ENCODE results near the gene ELOVL7.

- no peak for TF ChIP-seq TAF1 (IDR thresholded peaks at IDR 0.05; ENCODE audit: borderline replicate concordance, low read depth, low read length)
- no peak for TF ChIP-seq POLR2A (IDR thresholded peaks at IDR 0.05; ENCODE audit: low read depth, low read length)
Observed at GRCh38 chr5:60821488-60822284, 22.4 kb downstream of the ELOVL7 start.

Data from GM12892 (cell line).